Frontal cortex (tissue), 4 donors: Measurements from ENCODE around the gene CENPT. TPM values are rescaled to one million over a fixed set of nuclear protein-coding genes. Genes with fewer than 3 reads are reported as not detected.

Experiments
- DNase-seq, 2 donors: peaks; one replicate each; pipeline ENCODE4 v3.0.0; 2012; ENCODE audit warnings: low spot score in 2 of 2
- FAIRE-seq: peaks from 2 replicates; lab custom pipeline; 2012; peaks lifted over from hg19 to GRCh38; lab: Jason Lieb, UNC
- total RNA-seq: library from RNA; depleted of rRNA; stranded (reverse); fragments of >200 nt; gene quantifications from one replicate; pipeline ENCODE4 v1.2.3, GENCODE V29; 2014
- donor health status: control.
- donor health status: control.
- donor health status: control.

The CENPT gene
- total RNA-seq, 1 donor from 2014 or later: 25.3 TPM

DNA sequence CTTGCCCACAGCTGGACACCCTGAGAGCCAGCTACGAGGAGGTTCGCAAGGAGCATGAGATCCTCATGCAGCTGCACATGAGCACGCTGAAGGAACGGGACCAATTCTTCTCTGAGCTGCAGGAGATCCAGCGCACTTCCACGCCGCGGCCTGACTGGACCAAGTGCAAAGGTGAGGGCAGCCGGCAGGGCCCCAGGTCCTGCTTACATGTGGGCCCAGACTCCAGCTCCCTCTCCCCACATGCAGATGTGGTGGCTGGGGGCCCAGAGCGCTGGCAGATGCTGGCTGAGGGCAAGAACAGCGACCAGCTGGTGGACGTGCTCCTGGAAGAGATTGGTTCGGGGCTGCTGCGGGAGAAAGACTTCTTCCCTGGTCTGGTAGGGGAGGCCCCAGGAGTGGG is 21.6 kb downstream of the CENPT start:
- FAIRE-seq (no peak), DNase-seq (no peak)

DNA sequence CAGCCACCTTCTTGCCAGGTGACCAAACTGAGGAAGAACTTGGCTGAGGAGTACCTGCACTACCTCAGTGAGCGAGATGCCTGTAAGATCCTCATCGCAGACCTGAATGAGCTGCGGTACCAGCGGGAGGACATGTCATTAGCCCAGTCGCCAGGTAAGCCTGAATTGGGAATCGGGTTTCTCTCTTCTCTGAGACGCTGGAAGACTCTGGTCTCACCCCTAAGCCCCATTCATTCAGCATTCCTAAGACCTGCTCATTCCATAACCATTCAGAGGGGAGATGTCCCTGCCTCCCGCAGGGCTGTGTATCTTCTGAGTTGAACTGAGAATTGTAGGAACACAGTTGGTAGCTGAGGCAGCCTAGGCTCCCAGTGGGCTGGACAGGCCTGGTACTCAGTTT is 22.4 kb downstream of the CENPT start:
- DNase-seq: no peak
- no peak for FAIRE-seq

DNA sequence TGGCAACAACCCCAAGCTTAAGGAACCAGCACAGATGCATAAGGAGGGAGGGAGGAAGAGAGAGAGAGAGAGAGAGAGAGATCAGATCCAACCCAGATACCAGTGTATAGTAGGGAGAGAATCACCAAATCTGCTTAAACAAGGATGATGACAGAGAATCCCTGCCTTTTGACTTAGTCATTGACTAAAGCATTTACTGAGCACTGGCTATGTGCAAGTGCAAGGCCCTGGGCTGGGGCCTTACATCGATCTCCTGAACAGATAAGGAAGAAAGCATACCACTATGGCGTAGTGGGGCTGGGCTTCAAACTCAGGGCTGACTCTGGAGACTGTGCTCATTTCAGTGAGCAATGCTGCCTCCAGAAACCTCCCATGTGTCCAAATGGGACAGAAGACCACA is 25.0 kb downstream of the CENPT start:
- FAIRE-seq (no peak), DNase-seq (no peak)

DNA sequence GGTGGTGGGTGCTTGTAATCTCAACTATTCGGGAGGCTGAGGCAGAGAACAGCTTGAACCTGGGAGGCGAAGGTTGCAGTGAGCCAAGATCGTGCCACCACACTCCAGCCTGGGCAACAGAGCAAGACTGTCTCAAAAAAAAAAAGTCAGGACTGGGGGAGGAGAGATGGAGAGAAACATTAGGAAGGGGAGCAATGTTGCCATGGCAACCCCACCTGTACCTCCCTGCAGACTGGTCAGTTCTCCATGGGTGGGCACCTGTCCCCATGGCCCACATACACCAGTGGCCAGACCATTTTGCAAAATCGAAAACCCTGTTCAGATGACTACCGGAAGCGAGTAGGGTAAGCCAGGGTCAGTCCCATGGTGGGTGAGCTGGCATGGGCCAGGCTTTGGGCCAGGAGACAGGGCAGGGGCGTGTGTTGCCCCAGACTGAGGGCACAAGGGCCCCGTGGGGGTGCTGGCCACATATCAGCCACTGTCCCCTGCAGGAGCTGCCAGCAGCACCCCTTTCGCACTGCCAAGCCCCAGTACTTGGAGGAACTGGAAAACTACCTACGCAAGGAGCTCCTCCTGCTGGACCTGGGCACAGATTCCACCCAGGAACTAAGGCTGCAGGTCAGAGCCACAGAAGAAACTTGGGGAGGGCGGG is 26.8 kb downstream of the CENPT start:
- DNase-seq: no peak
- FAIRE-seq: no peak

DNA sequence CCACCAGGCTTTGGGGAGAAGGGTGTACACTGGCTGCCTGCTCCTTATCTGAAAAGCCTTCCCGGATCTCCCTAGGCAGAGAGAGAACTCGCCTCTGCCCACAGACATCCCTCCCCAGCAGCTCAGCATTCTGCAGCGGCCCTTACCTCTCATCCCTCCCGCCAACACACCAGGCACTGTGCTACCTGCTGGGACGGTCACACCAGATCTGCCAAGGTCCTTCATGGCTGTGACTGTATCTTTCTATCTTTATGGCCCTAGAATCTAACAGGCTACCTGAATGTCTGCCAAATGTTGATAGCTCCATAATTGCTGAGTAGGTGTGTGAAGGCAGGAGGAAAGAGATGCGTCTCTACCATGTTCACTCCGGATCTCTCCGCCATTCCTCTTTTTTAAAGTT is 32.9 kb downstream of the CENPT start:
- FAIRE-seq (no peak), DNase-seq (no peak)

DNA sequence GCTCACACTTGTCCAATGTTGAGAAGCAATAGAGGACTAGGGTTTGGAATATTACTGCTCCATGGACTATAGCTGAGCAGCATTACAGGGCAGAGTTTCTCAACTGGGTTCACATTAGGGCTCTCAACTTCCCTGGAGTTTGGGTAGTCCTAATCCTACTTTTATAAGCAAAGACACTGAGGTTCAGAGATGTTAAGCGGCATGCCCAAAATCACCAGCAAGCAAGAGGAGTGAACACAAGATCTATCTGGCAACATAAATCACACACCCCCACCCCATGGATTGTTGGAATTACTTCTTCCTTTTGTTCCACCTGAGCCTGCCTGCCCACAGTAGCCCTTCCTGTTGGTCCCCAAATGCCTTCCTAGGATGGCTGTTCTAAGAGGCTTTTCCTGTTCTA is 35.6 kb downstream of the CENPT start:
- DNase-seq: no peak
- FAIRE-seq: no peak

DNA sequence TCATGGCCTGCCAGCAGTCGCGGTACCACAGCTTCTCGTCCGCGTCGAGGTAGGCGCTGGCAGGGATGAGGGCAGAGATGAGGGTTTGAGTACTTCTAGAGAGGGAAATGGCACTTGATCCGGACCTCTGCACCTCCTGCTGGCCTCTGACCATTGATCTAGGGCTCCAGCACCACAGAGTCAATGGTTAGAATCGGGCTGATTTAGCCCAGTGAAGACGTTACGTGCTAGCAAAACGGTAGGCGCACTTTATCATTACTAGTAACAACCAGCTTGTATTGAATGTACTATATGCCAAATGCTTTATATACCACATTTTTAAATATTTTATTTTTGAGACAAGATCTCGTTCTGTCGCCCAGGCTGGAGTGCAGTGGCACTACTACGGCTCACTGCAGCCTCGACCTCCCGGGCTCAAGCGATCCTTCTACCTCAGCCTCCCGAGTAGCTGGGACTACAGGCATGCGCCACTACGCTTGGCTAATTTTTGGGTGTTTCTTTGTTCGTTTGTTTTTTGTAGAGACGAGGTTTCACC is 40.3 kb downstream of the CENPT start:
- FAIRE-seq: no peak

DNA sequence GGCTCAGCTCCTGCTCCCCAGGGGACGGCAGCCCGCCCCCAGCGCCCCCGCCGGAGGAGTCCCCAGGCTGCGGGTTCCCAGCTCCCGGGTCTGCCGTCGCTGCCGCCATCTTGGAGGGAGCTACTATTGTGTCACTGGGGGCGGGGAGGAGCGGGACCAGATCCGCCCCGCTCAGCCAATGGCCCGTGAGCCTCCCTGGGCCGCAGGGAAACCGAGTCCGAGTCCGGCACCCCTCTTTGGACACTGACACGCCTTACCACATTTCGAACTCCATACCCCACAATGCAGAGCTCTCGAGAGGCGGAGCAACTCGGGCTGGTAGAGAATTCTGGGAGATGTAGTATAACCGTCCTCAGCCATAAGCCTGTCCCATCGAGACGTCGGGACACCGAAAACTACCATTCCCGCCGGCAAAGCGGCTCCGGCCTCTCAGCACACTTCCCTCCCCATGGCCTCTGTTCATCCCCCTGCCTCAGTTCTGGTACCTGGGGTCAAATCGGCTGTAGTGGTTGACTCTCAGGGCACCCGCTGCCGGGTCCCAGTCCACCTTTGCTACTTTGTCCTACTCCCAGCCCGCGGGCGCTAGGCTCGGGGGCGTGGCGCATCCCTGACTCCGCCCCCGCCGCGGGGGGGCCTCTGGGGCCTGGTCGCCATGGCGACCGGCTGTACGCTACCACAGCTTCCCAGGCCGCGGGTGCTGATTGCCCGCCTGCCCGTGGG is 40.9 kb downstream of the CENPT start, which contains the start of the genes RANBP10 and TSNAXIP1:
Gene RANBP10 (minus strand): TSS at position 133 of the 720 bp plus-strand sequence. CDS start 24 bp downstream, at position 109.
Gene TSNAXIP1 (plus strand): TSS at position 462 of the 720 bp plus-strand sequence. CDS start 261 bp downstream, outside the sequence.
- FAIRE-seq (peak; percentile 84), DNase-seq (peak; percentile 94 to 95)

More for the DNA sequence above, 40.3 kb downstream of the CENPT start:
- no peak for DNase-seq

DNA sequence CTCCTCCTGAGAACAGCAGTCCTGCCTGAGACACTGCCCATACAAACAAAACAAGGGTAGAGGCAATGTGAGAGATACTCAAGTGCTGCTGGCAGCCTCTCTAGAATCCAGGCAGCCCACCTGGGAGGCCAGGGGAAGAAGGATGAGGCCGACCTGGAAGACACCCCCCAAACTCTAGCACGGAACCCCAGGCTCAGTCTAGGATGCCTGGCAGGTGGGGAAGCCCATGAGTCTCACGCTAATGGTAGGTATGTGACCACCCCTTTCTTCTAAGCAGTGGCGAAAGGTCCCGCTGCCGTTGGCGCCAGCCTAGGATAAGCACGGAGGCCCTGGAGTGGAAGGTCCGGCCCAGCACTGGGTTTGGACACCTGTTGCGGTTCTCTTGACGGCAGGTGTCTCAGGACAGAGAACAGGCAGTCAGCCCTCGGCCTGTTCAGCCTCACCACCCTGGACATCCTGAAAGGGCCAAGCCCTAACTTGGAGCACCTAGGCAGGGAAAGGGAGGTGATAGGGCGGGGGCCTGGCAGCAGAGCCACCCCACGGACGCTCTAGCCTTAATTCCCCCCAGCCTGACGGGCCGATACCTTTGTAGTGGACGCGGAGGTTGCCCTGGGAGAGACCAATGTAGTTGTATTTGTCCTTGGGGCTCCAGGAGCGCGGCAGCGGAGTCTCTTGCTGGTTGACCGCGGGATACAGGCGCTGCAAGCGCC is 41.6 kb downstream of the CENPT start:
- DNase-seq: no peak

DNA sequence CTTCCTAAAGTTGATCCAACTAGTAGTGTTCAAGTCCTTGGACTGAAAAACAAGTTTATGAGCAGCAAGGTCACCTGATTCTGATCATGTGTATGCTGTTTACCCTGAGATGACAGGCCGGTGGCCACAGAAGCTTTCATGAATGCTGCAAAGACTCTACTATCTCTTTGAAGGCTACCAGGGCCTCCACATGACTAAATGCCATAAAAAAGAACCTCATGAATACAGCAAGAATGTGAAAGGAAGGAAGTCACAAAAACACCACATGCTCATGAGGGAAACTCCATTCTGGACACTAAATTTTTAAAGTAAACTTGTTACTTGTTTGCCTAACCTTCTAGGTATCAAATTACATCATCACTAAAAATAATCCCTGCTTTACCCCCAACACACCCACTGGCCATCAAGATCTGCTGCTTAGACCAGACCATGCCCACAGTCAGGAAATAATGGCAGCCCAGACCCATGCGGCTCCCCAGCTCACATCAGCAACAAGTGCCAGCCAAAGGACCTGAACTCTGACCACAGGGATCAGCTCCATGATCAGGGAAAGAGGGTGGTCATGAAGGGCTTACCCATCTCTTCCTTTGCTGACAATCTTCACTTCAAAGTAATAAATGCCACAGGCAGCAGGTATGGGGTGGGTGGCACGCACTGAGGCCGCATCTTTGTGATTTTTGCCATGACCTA is 42.5 kb downstream of the CENPT start:
- DNase-seq (no peak), FAIRE-seq (no peak)

More for the DNA sequence above, 41.6 kb downstream of the CENPT start:
- no peak for FAIRE-seq

DNA sequence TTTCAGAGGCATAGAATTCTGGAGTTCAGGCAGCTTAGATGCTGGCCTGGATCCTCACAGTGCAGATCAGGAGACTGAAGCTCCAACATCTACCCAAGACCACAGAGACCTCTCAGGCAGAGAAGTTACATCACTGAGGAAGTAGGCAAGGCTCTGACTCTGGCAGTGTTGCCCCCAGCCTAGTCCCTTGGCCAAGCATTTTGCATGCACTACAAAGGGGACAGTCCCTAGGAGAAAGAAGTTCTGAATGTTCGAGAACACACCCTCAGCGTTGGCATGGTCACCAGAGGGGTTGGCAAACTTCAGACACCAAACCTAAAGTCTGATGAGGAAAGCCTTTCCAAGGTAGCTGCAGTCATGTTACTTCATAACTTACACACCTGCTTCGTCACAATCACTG is 43.6 kb downstream of the CENPT start:
- FAIRE-seq: no peak
- no peak for DNase-seq

DNA sequence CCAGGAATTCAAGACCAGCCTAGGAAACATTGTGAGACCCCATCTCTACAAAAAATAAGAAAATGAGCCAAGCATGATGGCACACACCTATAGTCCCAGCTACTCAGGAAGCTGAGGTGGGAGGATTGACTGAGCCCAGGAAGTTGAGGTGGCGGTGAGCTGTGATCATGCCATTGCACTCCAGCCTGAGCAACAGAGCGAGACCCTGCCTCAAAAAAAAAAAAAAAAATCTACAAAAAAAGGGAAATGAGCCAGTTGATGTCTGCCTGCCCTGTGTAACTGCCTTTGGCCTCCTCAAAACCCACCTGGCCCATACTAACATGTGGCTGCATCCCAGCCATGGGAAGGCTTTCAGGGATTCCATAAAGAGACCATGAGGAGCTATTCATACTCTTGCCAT is 45.6 kb downstream of the CENPT start:
- FAIRE-seq: no peak
- DNase-seq: no peak

DNA sequence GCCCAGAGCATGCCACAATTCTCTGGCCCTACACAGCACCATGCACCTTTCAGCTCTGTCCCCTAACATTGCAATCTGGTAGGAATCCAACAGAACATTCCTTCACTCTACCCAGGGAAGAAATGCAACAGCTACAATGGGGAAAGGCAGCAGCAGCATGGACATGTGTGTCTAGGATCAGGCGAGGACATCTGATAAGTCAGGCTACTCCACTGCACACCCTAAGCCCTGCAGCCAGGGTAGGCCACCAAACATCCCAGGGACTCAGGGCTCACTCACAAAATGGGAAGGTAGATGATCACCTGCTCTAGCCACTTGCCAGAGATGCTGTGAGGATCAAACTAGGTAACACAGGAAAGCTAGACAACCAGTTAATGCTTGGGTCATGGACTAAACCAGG is 46.3 kb downstream of the CENPT start:
- FAIRE-seq (no peak), DNase-seq (no peak)

DNA sequence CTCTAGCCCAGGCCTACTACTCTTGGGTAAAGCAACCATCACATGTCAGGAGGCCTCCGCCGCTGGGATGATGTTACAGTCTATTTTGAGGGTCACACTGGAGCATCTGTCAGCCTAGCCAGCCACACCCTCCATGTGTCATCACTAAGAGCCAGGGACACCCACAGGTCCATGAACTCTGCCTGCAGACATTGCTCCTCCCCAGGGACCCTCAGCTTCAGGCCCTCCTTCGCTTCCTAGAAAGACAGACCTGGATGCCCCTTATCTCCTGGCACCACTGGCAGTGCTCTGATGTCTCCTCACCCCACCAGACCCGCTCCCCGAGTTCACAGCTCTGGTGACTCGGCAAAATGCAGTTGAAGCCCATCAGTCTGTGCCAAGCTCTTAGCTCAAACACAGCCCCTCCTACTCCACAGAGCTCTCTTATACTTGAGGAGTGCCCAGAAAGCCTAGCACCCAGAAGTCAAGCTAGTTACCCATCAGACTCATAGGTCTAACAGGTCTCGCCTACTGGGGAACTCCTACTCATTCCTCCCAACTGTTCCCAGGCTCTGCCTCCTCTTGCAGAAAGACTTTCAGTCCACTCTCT is 47.1 kb downstream of the CENPT start:
- no peak for FAIRE-seq

DNA sequence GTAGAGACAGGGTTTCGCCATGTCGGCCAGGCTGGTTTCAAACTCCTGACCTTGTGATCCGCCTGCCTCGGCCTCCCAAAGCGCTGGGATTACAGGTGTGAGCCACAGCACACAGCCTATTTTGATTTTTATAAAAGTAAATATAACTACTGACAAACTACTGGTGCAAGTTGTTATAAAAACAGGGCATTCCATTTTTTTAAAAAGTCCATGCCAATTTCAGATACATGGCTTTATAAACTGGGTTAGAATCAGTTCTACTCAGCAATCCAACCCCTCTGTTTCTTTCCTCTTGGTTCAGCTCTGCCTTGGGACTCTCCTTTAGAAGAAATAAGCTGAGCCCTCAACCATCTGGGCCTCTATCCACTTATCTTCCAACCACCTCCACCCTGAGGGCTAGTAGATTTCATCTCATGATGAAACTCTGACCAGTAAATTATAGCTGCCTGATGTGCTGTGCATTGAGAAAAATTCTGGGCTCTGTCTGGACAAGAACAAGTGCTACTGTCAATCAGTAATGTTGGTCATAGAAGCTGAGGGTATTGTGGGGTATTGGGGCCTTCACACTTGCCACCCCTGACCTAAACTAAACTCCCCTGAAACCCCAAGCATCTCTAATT is 51.3 kb downstream of the CENPT start:
- FAIRE-seq (no peak), DNase-seq (no peak)

More for the DNA sequence above, 47.1 kb downstream of the CENPT start:
- no peak for DNase-seq

DNA sequence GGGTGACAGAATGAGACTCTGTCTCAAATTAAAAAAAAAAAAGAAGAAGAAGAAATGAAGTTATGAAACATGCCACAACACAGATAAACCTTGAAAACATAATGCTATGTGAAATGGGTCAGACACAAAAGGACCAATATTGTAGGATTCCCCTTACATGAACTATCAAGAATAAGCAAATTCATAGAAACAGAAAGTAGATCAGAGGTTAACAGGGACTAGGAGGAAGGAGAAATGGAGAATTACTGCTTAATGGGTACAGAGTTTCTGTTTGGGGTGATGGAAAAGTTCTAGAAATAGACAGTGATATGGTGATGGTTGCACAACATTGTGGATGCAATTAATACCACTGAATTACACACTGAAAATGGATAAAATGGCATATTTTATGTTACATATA is 57.4 kb downstream of the CENPT start:
- DNase-seq: no peak

DNA sequence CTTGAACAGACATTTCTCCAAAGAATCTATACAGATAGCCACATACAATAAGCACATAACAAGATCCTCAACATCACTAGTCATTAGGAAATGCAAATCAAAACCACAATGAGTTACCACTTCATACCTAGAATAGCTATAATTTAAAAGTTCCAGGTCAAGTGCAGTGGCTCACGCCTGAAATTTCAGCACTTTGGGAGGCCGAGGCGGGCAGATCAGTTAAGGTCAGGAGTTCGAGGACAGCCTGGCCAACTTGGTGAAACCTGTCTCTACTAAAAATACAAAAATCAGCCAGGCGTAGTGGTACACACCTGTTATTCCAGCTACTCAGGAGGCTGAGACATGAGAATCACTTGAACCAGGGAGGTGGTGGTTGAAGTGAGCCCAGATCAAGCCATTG is 61.0 kb downstream of the CENPT start:
- FAIRE-seq: no peak
- no peak for DNase-seq

More for the DNA sequence above, 57.4 kb downstream of the CENPT start:
- FAIRE-seq: no peak

DNA sequence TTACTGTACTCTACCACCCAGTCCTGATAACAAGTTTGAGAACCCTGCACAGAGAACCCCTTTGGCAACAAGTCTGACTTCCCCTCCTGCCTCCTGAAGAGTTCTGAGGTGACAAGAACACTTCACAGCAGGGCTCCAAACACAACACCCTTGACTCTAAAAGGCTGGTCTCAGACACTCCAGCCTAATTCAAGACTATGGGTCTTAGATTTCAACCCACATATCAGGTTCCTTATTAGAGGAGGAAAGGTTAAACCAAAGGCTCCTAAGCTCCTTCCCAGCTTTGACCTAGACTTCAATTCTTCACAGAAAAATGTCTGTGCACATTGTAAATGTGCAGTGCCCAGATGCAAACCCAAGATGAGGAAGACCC is 64.2 kb downstream of the CENPT start:
- FAIRE-seq (no peak), DNase-seq (no peak)
